ENCODE data around the gene WDR31.
A peak's percentile ranks its signal among the peaks of the same experiment; 100 is the strongest.

WDR31 gene

GRCh38 chr9:113293285-113293878 is 46.7 kb downstream of the WDR31 start:
- no peak for FAIRE-seq

GRCh38 chr9:113290052-113290607 is 49.9 kb downstream of the WDR31 start:
- no peak for FAIRE-seq

- no peak for FAIRE-seq
Measured at GRCh38 chr9:113289091-113289490, 51.0 kb downstream of the WDR31 start.

- FAIRE-seq, result no peak
Measured at GRCh38 chr9:113281356-113281755, 58.7 kb downstream of the WDR31 start.

GRCh38 chr9:113278840-113279239 is 61.2 kb downstream of the WDR31 start:
- no peak for FAIRE-seq

GRCh38 chr9:113275157-113276131 is 64.6 kb downstream of the WDR31 start, which contains the start of the genes CDC26 and PRPF4:
TSS of gene CDC26 (minus strand) at chr9:113275572. CDS start at chr9:113272507, 3,065 bp downstream.
TSS of gene PRPF4 (plus strand) at chr9:113275658. CDS start at chr9:113275744, 86 bp downstream.
- FAIRE-seq, result peak; percentile 97

- peak; percentile 88 for FAIRE-seq
Measured at GRCh38 chr9:113274474-113275156, 65.5 kb downstream of the WDR31 start.

GRCh38 chr9:113269871-113270270 is 70.2 kb downstream of the WDR31 start:
- no peak for FAIRE-seq

GRCh38 chr9:113269355-113269754 is 70.7 kb downstream of the WDR31 start:
- FAIRE-seq, result no peak

GRCh38 chr9:113267911-113268566 is 72.0 kb downstream of the WDR31 start:
- no peak for FAIRE-seq

- FAIRE-seq, result no peak
Measured at GRCh38 chr9:113266174-113266573, 73.9 kb downstream of the WDR31 start.
